Kidney epithelial cell (primary cell): ENCODE data around the gene DLGAP4. TPM values are rescaled to one million over a fixed set of nuclear protein-coding genes. Genes with fewer than 3 reads are reported as not detected.

Experiments used
- DNase-seq: peaks from one replicate; pipeline ENCODE4 v3.0.0-alpha.2; 2010; ENCODE audit warnings: low read depth
- H3K27me3 ChIP-seq: 2 replicates; pipeline ENCODE4 v1.6.0; 2011; ENCODE audit warnings: low read length; ENCODE audit not compliant: control insufficient read depth, insufficient read depth
- H3K36me3 ChIP-seq: 2 replicates; pipeline ENCODE4 v1.5.1; 2011; ENCODE audit warnings: low read length; ENCODE audit not compliant: control insufficient read depth, insufficient read depth
- H3K4me3 ChIP-seq: 2 replicates; pipeline ENCODE4 v1.5.1; 2011; ENCODE audit warnings: low read depth, mild to moderate bottlenecking, control low read depth, low read length
- CTCF ChIP-seq: IDR thresholded peaks from 2 replicates; pipeline ENCODE4 v1.5.1; 2011; ENCODE audit warnings: mild to moderate bottlenecking, moderate library complexity, low read length, control low read depth, inconsistent platforms; ENCODE audit not compliant: insufficient read depth, poor library complexity, severe bottlenecking
- total RNA-seq: library from RNA; depleted of rRNA; stranded (reverse); fragments of >200 nt; gene quantifications from 2 replicates; pipeline ENCODE4 v1.2.3, GENCODE V29; 2015

Gene DLGAP4
- total RNA-seq, 1 donor from 2014 or later: 78.4 TPM

DNA sequence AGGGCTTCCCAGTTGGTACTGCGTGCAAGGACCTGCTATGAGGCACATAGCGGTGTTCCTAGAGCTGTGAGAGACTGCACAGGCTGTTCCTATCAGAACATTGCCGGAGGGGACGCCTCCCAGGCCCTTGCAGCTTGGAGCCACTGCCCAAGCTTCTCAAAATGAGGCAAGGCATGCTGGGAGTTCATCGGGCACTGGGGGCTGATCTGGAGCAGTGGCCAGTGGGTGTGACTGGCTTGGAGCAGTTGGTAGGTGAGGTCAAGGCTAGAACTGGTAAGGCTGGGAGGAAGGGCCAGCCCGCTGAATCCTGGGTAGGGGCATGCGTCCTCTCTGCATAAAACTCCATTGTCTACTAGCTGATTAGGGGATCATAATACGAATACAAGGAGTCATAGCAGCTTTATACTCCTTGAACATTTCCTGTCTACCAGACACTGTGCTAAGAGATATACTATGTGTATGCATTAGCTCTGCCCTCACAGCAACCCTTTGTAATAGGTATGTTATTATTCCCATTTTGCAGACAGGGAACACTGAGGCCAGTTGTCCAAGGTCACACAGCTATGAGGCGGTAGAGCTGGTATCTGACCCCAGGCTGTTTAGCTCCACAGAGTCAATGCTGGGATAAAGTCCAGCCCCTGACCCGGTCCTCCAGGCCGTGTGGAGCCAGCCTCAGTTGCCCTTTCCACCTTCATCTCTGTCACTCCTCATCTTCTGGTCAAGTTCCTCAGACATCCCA lies 53.7 kb downstream of the DLGAP4 start:
- no peak for TF ChIP-seq CTCF
- H3K4me3 ChIP-seq: no peak overlapping the region
- no peaks in the 10 kb centered on the region for H3K36me3 ChIP-seq
- DNase-seq: no peak
- peaks cover 3% of the 10 kb centered on the region for H3K27me3 ChIP-seq

DNA sequence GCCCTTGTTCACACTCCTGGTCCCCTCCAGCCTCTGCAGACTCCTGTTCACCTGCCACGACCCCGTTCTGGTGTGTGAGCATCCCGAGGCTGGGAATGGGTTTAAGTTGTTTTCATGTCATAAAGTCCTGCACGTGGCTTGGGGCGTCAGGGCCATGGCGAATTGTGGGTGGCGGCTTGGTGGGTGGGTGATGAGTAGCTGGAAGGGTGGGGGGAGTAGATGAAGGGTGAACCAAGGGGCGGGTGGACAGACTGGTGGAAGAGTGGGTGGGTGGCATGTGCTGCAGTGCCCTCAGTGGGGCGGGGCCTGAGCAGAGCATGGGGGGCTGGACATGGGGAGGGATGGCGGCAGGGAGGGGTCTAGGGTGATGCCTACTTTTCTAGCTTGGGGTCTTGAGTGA lies 54.3 kb downstream of the DLGAP4 start:
- peaks cover 3% of the 10 kb centered on the region for H3K27me3 ChIP-seq
- H3K36me3 ChIP-seq: no peaks in the 10 kb centered on the region
- no peak for TF ChIP-seq CTCF
- DNase-seq: no peak
- H3K4me3 ChIP-seq: no peak overlapping the region

DNA sequence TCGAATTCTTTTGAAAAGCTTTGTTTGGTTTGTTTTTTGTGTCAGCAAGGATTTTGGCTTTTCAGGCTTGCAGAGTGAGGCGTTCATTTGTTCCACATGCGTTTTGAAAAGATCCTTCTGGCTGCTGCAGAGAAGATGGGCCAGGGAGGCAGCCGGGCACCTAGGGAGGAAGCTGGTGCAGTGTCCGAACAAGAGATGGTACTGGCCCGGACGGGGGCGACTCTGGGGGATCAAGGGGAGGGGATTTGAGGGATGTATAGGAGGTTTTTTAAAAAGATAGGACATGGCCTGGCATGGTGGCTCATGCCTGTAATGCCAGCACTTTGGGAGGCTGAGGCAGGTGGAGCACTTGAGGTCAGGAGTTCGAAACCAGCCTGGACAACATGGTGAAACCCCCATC lies 55.3 kb downstream of the DLGAP4 start:
- no peak for DNase-seq
- H3K27me3 ChIP-seq: peaks cover 3% of the 10 kb centered on the region
- no peak overlapping the region for H3K4me3 ChIP-seq
- H3K36me3 ChIP-seq: no peaks in the 10 kb centered on the region
- no peak for TF ChIP-seq CTCF

- TF ChIP-seq CTCF: no peak
- peaks cover 5% of the 10 kb centered on the region for H3K27me3 ChIP-seq
- DNase-seq: no peak
- H3K4me3 ChIP-seq: no peak overlapping the region
- no peaks in the 10 kb centered on the region for H3K36me3 ChIP-seq
Measured at GRCh38 chr20:36362261-36362660, 56.1 kb downstream of the DLGAP4 start.

- DNase-seq: no peak
- no peak for TF ChIP-seq CTCF
- H3K36me3 ChIP-seq: no peaks in the 10 kb centered on the region
- peaks cover 9% of the 10 kb centered on the region for H3K27me3 ChIP-seq
- no peak overlapping the region for H3K4me3 ChIP-seq
Measured at GRCh38 chr20:36362978-36363713, 57.0 kb downstream of the DLGAP4 start.
